Keratinocyte (primary cell): ENCODE measurements around the gene MSX2.

Experiments used
- EZH2 ChIP-seq: IDR thresholded peaks from one replicate; pipeline ENCODE4 v1.6.1; 2012; ENCODE audit warnings: inconsistent platforms, mild to moderate bottlenecking, low read length, moderate library complexity
- TF ChIP-seq, protein P1 (sequence below), 3 experiments: IDR thresholded peaks in 1 of 3; conservative IDR thresholded peaks in 1 of 3; optimal IDR thresholded peaks in 1 of 3; 2 replicates in 2 of 3; 3 replicates in 1 of 3; pipeline versions ENCODE3 to v1.5.1; 2011; ENCODE audit warnings: low read length in 3 of 3, mild to moderate bottlenecking in 3 of 3, moderate library complexity in 2 of 3, control low read depth in 1 of 3, inconsistent platforms in 1 of 3; ENCODE audit not compliant: insufficient read depth in 2 of 3; ENCODE audit errors: extremely low read depth in 1 of 3

DNA sequence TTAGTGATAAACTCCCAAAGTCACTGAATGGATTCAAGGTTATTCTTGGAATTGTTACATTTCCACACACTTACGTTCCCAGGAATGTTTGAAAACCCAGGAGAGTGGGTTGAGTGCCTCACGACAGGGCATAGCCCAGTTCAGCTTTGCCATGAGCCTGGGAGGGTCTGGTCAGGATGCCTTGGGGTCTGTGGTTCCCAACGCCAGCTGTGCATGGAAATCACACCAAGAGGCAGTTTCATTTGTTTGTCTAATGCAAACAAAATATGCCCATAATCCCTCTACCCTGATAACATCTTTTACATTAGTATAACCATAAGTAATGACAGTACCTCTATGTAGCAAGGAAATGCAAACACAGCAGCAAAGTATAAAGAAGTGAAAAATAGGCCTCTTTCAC is 25.3 kb upstream of the MSX2 start:
- TF ChIP-seq, protein P1, sequence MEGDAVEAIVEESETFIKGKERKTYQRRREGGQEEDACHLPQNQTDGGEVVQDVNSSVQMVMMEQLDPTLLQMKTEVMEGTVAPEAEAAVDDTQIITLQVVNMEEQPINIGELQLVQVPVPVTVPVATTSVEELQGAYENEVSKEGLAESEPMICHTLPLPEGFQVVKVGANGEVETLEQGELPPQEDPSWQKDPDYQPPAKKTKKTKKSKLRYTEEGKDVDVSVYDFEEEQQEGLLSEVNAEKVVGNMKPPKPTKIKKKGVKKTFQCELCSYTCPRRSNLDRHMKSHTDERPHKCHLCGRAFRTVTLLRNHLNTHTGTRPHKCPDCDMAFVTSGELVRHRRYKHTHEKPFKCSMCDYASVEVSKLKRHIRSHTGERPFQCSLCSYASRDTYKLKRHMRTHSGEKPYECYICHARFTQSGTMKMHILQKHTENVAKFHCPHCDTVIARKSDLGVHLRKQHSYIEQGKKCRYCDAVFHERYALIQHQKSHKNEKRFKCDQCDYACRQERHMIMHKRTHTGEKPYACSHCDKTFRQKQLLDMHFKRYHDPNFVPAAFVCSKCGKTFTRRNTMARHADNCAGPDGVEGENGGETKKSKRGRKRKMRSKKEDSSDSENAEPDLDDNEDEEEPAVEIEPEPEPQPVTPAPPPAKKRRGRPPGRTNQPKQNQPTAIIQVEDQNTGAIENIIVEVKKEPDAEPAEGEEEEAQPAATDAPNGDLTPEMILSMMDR (optimal IDR thresholded peaks at IDR 0.05 in 1 of 3, IDR thresholded peaks at IDR 0.05 in 1 of 3, conservative IDR thresholded peaks at IDR 0.05 in 1 of 3; ENCODE audit: extremely low read depth in 1 of 3, insufficient read depth in 2 of 3, low read length in 3 of 3): no peak
- TF ChIP-seq EZH2: no peak
